ENCODE data around the gene DOCK1. TPM values are rescaled to one million over a fixed set of nuclear protein-coding genes. Genes with fewer than 3 reads are reported as not detected.

Gene DOCK1
- polyA plus RNA-seq, 1 of the 3 experiments (the other 2 are of a cell fraction) = 15.5 TPM

- TF ChIP-seq MEF2A (IDR thresholded peaks at IDR 0.05; ENCODE audit: borderline replicate concordance, low read depth) (no peak), RAD21 (IDR thresholded peaks at IDR 0.05; ENCODE audit: low read length) (no peak), PBX3 (IDR thresholded peaks at IDR 0.05) (no peak), JUND (IDR thresholded peaks at IDR 0.05) (no peak), IRF3 (IDR thresholded peaks at IDR 0.05; ENCODE audit: low read depth, low read length) (no peak), GATA2 (CRISPR knock-in tag; IDR thresholded peaks at IDR 0.05) (no peak), CTCF (IDR thresholded peaks at IDR 0.05) (no peak), CHD2 (IDR thresholded peaks at IDR 0.05; ENCODE audit: low read length, partially characterized antibody) (no peak), REST (IDR thresholded peaks at IDR 0.05; ENCODE audit: low read depth, low read length) (no peak), ELF1 (IDR thresholded peaks at IDR 0.05) (no peak), RCOR1 (IDR thresholded peaks at IDR 0.05; ENCODE audit: low read length) (no peak), FOXJ3 (CRISPR knock-in tag; IDR thresholded peaks at IDR 0.05) (no peak), EZH2phosphoT487 (IDR thresholded peaks at IDR 0.05; ENCODE audit: borderline replicate concordance, low read depth) (no peak), MAX (IDR thresholded peaks at IDR 0.05; ENCODE audit: low read depth) (no peak), RFX5 (IDR thresholded peaks at IDR 0.05; ENCODE audit: low read length) (no peak), MXI1 (IDR thresholded peaks at IDR 0.05; ENCODE audit: low read depth, low read length) (no peak), GABPA (IDR thresholded peaks at IDR 0.05; ENCODE audit: low read depth) (no peak), NFIC (IDR thresholded peaks at IDR 0.05; ENCODE audit: borderline replicate concordance) (no peak), SMC3 (IDR thresholded peaks at IDR 0.05; ENCODE audit: low read depth, low read length) (no peak), NRF1 (IDR thresholded peaks at IDR 0.05; ENCODE audit: low read depth, low read length) (no peak)
- Histone ChIP-seq H3K36me3 (replicated peaks in 1 of 2; ENCODE audit: control insufficient read depth in 1 of 2, insufficient read depth in 2 of 2, low read length in 1 of 2) (peaks cover 0 to 11% of the 10 kb centered on the region in 2 experiments), H3F3A (replicated peaks; ENCODE audit: insufficient read depth) (no peaks in the 10 kb centered on the region), H3K9me2 (no peaks in the 10 kb centered on the region), H2AFZ (ENCODE audit: low read depth) (no peak overlapping the region), H3K9me3 (no peaks in the 10 kb centered on the region), H3K9ac (no peak overlapping the region), H3K27ac (ENCODE audit: low read depth in 2 of 2, low read length in 1 of 2) (no peak overlapping the region), H3K4me1 (ENCODE audit: control insufficient read depth in 1 of 2, insufficient read depth in 2 of 2, low read depth in 1 of 2, low read length in 1 of 2) (no peaks in the 10 kb centered on the region), H4K20me1 (ENCODE audit: insufficient read depth) (no peaks in the 10 kb centered on the region), H3K4me2 (no peak overlapping the region), H3K27me3 (ENCODE audit: insufficient read depth) (no peaks in the 10 kb centered on the region), H3K4me3 (ENCODE audit: low read depth in 2 of 2, low read length in 1 of 2) (no peak overlapping the region), H3K79me2 (ENCODE audit: insufficient read depth) (no peaks in the 10 kb centered on the region)
- no peak for DNase-seq
- ChIA-PET CTCF (no interaction called here), POLR2A (no interaction called here)
- WGBS (ENCODE audit: low lambda C conversion rate) = 94% methylated on average over 10 of the region's 13 CpGs
Measured at GRCh38 chr10:127353544-127353943, 448.3 kb downstream of the DOCK1 start.

All from SK-N-SH (cell line).